Smooth muscle cell (in vitro differentiated cells): Measurements from ENCODE around the gene RNASE11. TPM values are rescaled to one million over a fixed set of nuclear protein-coding genes. Genes with fewer than 3 reads are reported as not detected.

Experiments
- DNase-seq: peaks from one replicate; lab custom pipeline; 2025; ENCODE audit not compliant: unreplicated experiment; lab: John Stamatoyannopoulos, UW
- H2AFZ ChIP-seq: fragments of 200-600 bp; sonication (generic); 2 replicates; pipeline ENCODE4 v1.6.0; 2016; ENCODE audit warnings: antibody characterized with exemption, low read depth, mild to moderate bottlenecking
- H3F3A ChIP-seq: fragments of 200-600 bp; sonication (generic); 2 replicates; pipeline ENCODE4 v1.6.0; 2017; ENCODE audit warnings: antibody characterized with exemption, low read depth
- H3K27ac ChIP-seq: fragments of 200-600 bp; sonication (generic); 2 replicates; pipeline ENCODE4 v1.5.1; 2016; ENCODE audit warnings: low read depth, mild to moderate bottlenecking
- H3K27me3 ChIP-seq: fragments of 200-600 bp; sonication (generic); 2 replicates; pipeline ENCODE4 v1.6.1; 2016; ENCODE audit warnings: low read depth, mild to moderate bottlenecking
- H3K36me3 ChIP-seq: fragments of 200-600 bp; sonication (generic); 2 replicates; pipeline ENCODE4 v1.5.1; 2016; ENCODE audit warnings: low read depth
- H3K4me1 ChIP-seq: fragments of 200-600 bp; sonication (generic); 2 replicates; pipeline ENCODE4 v1.5.1; 2016; ENCODE audit warnings: low read depth
- H3K4me2 ChIP-seq: fragments of 200-600 bp; sonication (generic); 2 replicates; pipeline ENCODE4 v1.6.0; 2016; ENCODE audit warnings: mild to moderate bottlenecking
- H3K4me3 ChIP-seq: fragments of 200-600 bp; sonication (generic); 2 replicates; pipeline ENCODE4 v1.5.1; 2016; ENCODE audit warnings: mild to moderate bottlenecking
- H3K79me2 ChIP-seq: fragments of 200-600 bp; sonication (generic); 2 replicates; pipeline ENCODE4 v1.6.0; 2016; ENCODE audit warnings: low read depth, mild to moderate bottlenecking
- H3K9ac ChIP-seq: fragments of 200-600 bp; sonication (generic); 2 replicates; pipeline ENCODE4 v1.6.0; 2016; ENCODE audit warnings: low read depth
- H3K9me3 ChIP-seq: fragments of 200-600 bp; sonication (generic); replicated peaks from 2 replicates; pipeline ENCODE4 v1.5.1; 2016; ENCODE audit warnings: low read depth
- H4K20me1 ChIP-seq: fragments of 200-600 bp; sonication (generic); 2 replicates; pipeline ENCODE4 v1.6.0; 2016; ENCODE audit warnings: low read depth
- CTCF ChIP-seq: fragments of 200-600 bp; sonication (generic); IDR thresholded peaks from 2 replicates; pipeline ENCODE4 v1.5.1; 2017; ENCODE audit warnings: borderline replicate concordance, mild to moderate bottlenecking, antibody characterized with exemption; ENCODE audit not compliant: insufficient read depth, poor library complexity, severe bottlenecking
- WGBS: methylation state at CpG from one replicate; pipeline ENCODE4 v1.1.7; 2016; ENCODE audit warnings: low lambda C conversion rate; 5-methylcytosine and 5-hydroxymethylcytosine counted together
- polyA plus RNA-seq: library from polyadenylated mRNA; unstranded; fragments of >200 nt; fragmentation: Nextera tagmentation; extraction: Ambion mirVana; gene quantifications from 2 replicates; pipeline ENCODE4 v1.2.1, GENCODE V29; 2016
- total RNA-seq: library from RNA; depleted of rRNA; stranded (reverse); fragments of >200 nt; gene quantifications from 2 replicates; pipeline ENCODE4 v1.2.3, GENCODE V29; 2014

RNASE11 gene
- total and polyA plus RNA-seq, 2 experiments from 2014 or later: not detected

DNA sequence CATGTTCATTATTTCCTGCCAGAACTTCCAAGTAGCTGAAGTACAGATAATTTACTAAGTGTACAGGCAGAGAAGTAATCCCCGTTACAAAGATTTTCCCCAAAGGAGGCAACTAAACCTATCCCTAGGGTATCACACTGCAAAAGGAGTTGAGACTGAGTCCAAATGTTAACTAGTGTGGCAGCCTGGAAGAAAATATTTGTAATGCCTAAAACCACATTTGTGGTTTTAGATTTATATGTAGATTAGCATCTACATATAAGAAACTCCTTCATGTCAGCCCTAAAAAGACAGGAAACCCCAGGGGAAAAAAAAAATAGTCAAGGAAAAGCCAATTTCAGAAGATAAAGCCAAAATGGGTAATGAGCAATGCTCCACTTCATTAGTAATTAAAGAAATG, 4.8 kb upstream of the RNASE11 start:
- H3K4me2 ChIP-seq: no peak overlapping the region
- H3K4me3 ChIP-seq: no peak overlapping the region
- H3K27me3 ChIP-seq: no peaks in the 10 kb centered on the region
- 90% methylated on average over 1 of the region's 1 CpG for WGBS
- H2AFZ ChIP-seq: no peak overlapping the region
- no peaks in the 10 kb centered on the region for H3K79me2 ChIP-seq
- no peaks in the 10 kb centered on the region for H4K20me1 ChIP-seq
- H3K9me3 ChIP-seq: no peaks in the 10 kb centered on the region
- no peaks in the 10 kb centered on the region for H3K4me1 ChIP-seq
- TF ChIP-seq CTCF: no peak
- H3K27ac ChIP-seq: no peak overlapping the region
- no peak overlapping the region for H3K9ac ChIP-seq
- no peak for DNase-seq
- H3F3A ChIP-seq: no peaks in the 10 kb centered on the region
- no peaks in the 10 kb centered on the region for H3K36me3 ChIP-seq

- no peaks in the 10 kb centered on the region for H3F3A ChIP-seq
- H3K27me3 ChIP-seq: no peaks in the 10 kb centered on the region
- WGBS: 83% methylated on average over 4 of the region's 4 CpGs
- H3K9ac ChIP-seq: no peak within 1 kb of the TSS
- H3K4me2 ChIP-seq: no peak within 1 kb of the TSS
- H3K4me1 ChIP-seq: no peaks in the 10 kb centered on the region
- no peak for DNase-seq
- H4K20me1 ChIP-seq: no peaks in the 10 kb centered on the region
- H3K27ac ChIP-seq: no peak within 1 kb of the TSS
- no peak for TF ChIP-seq CTCF
- no peaks in the 10 kb centered on the region for H3K9me3 ChIP-seq
- no peaks in the 10 kb centered on the region for H3K79me2 ChIP-seq
- no peak within 1 kb of the TSS for H2AFZ ChIP-seq
- no peaks in the 10 kb centered on the region for H3K36me3 ChIP-seq
- H3K4me3 ChIP-seq: no peak within 1 kb of the TSS
Observed at GRCh38 chr14:20591235-20591634, 3.4 kb upstream of the RNASE11 start, which contains the start of gene RNASE12. Gene RNASE12, minus strand, starts transcription at chr14:20591376. Its CDS starts 653 bp downstream, at chr14:20590723.

DNA sequence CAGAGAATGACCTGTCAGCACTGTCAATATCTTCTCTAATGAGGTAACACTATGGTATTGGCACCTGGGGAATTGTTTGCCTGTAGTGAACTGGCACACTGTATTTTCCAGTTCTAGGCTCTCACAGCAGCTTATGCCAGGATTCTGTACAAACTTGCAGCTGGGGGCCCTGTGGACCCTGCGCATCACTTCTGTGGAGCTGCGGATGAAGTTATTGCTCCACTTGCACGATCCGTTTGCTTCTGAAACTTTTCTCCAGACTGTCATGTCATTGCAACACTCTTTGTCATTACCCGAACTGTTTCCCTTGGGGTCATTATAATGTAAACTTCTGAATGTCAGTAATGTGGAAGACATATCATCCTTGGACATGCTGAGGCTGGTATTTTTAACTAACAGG, 3.9 kb downstream of the RNASE11 start:
- no peak overlapping the region for H3K4me3 ChIP-seq
- H3F3A ChIP-seq: no peaks in the 10 kb centered on the region
- H3K27ac ChIP-seq: no peak overlapping the region
- peaks cover 3% of the 10 kb centered on the region for H3K4me1 ChIP-seq
- H3K36me3 ChIP-seq: no peaks in the 10 kb centered on the region
- TF ChIP-seq CTCF: no peak
- H4K20me1 ChIP-seq: no peaks in the 10 kb centered on the region
- no peak for DNase-seq
- no peaks in the 10 kb centered on the region for H3K9me3 ChIP-seq
- H3K4me2 ChIP-seq: no peak overlapping the region
- no peaks in the 10 kb centered on the region for H3K79me2 ChIP-seq
- H3K27me3 ChIP-seq: no peaks in the 10 kb centered on the region
- H2AFZ ChIP-seq: no peak overlapping the region
- H3K9ac ChIP-seq: no peak overlapping the region
- WGBS: 86% methylated on average over 5 of the region's 5 CpGs

DNA sequence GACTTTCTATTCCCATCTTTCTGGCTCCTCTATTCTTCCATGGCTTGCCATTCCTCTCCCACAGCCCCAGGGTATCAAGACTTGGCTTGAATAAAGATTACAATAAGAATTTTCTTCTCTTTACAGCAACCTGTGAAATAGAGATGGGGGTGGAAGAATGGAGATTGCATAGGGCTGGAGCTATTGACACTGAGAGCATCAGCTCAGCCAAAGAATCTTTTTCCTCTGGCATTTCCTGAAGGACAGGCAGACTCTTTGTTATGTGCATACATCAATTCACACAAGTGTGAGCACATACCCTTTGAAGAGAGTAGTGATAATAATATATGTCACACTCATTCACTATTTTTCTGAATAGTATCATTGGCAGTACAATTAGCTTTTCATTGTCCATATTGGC, 4.7 kb downstream of the RNASE11 start:
- Histone ChIP-seq H3K4me2 (no peak overlapping the region), H3K27me3 (no peaks in the 10 kb centered on the region), H3K4me1 (peaks cover 4% of the 10 kb centered on the region), H3K9ac (no peak overlapping the region), H3K36me3 (no peaks in the 10 kb centered on the region), H3K4me3 (no peak overlapping the region), H3K27ac (no peak overlapping the region), H2AFZ (no peak overlapping the region), H3K9me3 (no peaks in the 10 kb centered on the region), H3F3A (no peaks in the 10 kb centered on the region), H4K20me1 (no peaks in the 10 kb centered on the region), H3K79me2 (no peaks in the 10 kb centered on the region)
- TF ChIP-seq CTCF: no peak
- no peak for DNase-seq
